ENCODE results near the gene DNA2. TPM values are rescaled to one million over a fixed set of nuclear protein-coding genes. Genes with fewer than 3 reads are reported as not detected.

Gene DNA2
- total and polyA plus RNA-seq, 2 of the 4 experiments (the other 2 are of a cell fraction) = 3.9 to 5.6 TPM

- Histone ChIP-seq H4K5ac (ENCODE audit: low read depth, low read length) (no peak overlapping the region), H3K9me1 (ENCODE audit: insufficient read depth, low read length) (no peaks in the 10 kb centered on the region; the same call in 1 of the 2 replicates), H2BK20ac (ENCODE audit: low read depth, low read length) (no peak overlapping the region), H3K4me1 (ENCODE audit: control insufficient read depth, insufficient read depth, low read length) (peaks cover 1% of the 10 kb centered on the region; the same call in 1 of the 2 replicates), H3K27ac (ENCODE audit: insufficient read depth, low read length) (no peak overlapping the region), H3K4me2 (ENCODE audit: low read depth, low read length) (no peak overlapping the region), H2BK120ac (ENCODE audit: low read depth, low read length) (no peak overlapping the region), H3K36me3 (ENCODE audit: control insufficient read depth, insufficient read depth, low read length) (peaks cover 8% of the 10 kb centered on the region), H3K27me3 (ENCODE audit: control insufficient read depth, insufficient read depth, low read length) (no peaks in the 10 kb centered on the region), H2AK9ac (replicated peaks; ENCODE audit: low read depth, low read length, poor library complexity) (no peak overlapping the region), H3K4ac (ENCODE audit: low read depth, low read length) (no peak overlapping the region), H4K91ac (ENCODE audit: insufficient read depth, low read depth, low read length) (no peak overlapping the region), H3K4me3 (ENCODE audit: insufficient read depth, low read depth, low read length) (no peak overlapping the region), H3K18ac (ENCODE audit: low read depth, low read length) (no peak overlapping the region), H3K79me1 (ENCODE audit: low read depth in 1 of 2, low read length in 2 of 2) (no peaks in the 10 kb centered on the region), H2AK5ac (ENCODE audit: low read depth, low read length) (no peak overlapping the region), H2AFZ (replicated peaks; ENCODE audit: low read length, poor library complexity) (no peak overlapping the region), H2BK15ac (ENCODE audit: low read depth, low read length) (no peak overlapping the region), H3K23ac (ENCODE audit: low read depth, low read length) (no peak overlapping the region), H3K9me3 (ENCODE audit: control insufficient read depth, insufficient read depth, low read length) (no peaks in the 10 kb centered on the region), H3K56ac (ENCODE audit: extremely low read depth, insufficient read depth, low read length) (no peak overlapping the region), H3K14ac (replicated peaks; ENCODE audit: low read depth, low read length) (no peak overlapping the region), H3K9ac (ENCODE audit: low read depth, low read length) (no peak overlapping the region), H4K8ac (ENCODE audit: low read depth in 2 of 2, low read length in 2 of 2) (no peak overlapping the region), H4K20me1 (ENCODE audit: insufficient read depth, low read length) (no peaks in the 10 kb centered on the region), H2BK5ac (ENCODE audit: low read depth, low read length, poor library complexity, severe bottlenecking) (no peak overlapping the region)
- no peak for ATAC-seq (ENCODE audit: low read depth)
- ChIA-PET POLR2A (ENCODE audit: unreplicated experiment) (no interaction called here), CTCF (no interaction called here)
- dilution Hi-C loops (cut with HindIII; ENCODE audit: low sequenced_read_pairs, unreplicated experiment) = no loop called here
- in situ Hi-C loops (cut with MboI; ENCODE audit: low sequenced_read_pairs) = no loop called here
- no TSS peak for BruUV-seq (replicated peaks)
- no peak for DNase-seq
- TF ChIP-seq RAD21 (IDR thresholded peaks at IDR 0.05; ENCODE audit: low read length) = no peak
- TF ChIP-seq USF2 (IDR thresholded peaks at IDR 0.05; ENCODE audit: low read depth, low read length) = no peak
- TF ChIP-seq SMC3 (IDR thresholded peaks at IDR 0.05; ENCODE audit: low read depth, low read length) = no peak
- no peak for TF ChIP-seq CEBPB (IDR thresholded peaks at IDR 0.05; ENCODE audit: low read depth, low read length)
- no peak for TF ChIP-seq CHD1 (IDR thresholded peaks at IDR 0.05; ENCODE audit: low read depth, low read length)
- TF ChIP-seq FOS (IDR thresholded peaks at IDR 0.05; ENCODE audit: low read depth, low read length) = no peak
- TF ChIP-seq MXI1 (IDR thresholded peaks at IDR 0.05; ENCODE audit: borderline replicate concordance, low read depth, low read length) = no peak
- intact Hi-C loops (cut with micrococcal nuclease) = no loop called here
- WGBS, 2 experiments (ENCODE audit: extremely low coverage in 2 of 2, insufficient read length in 1 of 2) = no CpG with 5 or more reads among the region's 2 CpGs
Measured at GRCh38 chr10:68496072-68496471, 24.3 kb upstream of the DNA2 start.

Data from IMR-90 (cell line).